ENCODE results near the gene GPSM3.

DNA sequence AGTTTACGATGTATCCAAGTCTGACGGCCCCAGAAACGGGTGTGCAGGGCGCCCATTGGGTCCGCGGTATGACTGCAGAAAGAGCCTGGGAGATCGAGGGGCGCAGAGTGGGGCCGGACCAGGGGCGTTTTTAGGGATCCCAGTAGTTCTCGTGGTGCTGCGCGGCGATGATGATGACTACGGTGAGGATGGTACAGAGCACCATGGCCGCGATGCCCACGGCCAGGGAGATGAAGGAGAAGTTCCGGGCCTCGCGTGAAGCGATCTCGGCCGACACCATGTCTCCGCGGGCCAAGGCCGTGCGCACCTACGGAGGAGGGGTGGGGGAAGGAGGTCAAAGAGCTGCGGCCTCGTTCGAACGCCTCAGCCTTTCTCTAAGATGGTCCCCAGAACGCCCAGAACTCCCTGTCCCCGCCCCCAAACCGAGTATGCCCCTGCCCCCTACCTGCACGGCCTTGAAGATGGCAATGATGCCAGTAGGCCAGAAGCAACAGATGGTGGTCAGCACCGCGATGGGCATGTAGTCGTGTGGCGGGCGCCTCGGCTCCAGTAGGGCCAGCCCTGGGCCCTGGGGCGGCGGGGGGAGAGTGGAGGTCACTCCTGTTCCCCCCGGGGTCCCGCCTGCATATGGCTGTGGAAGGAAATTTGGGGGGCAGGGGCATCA is 43.2 kb downstream of the GPSM3 start:
- TF ChIP-seq, protein P1, sequence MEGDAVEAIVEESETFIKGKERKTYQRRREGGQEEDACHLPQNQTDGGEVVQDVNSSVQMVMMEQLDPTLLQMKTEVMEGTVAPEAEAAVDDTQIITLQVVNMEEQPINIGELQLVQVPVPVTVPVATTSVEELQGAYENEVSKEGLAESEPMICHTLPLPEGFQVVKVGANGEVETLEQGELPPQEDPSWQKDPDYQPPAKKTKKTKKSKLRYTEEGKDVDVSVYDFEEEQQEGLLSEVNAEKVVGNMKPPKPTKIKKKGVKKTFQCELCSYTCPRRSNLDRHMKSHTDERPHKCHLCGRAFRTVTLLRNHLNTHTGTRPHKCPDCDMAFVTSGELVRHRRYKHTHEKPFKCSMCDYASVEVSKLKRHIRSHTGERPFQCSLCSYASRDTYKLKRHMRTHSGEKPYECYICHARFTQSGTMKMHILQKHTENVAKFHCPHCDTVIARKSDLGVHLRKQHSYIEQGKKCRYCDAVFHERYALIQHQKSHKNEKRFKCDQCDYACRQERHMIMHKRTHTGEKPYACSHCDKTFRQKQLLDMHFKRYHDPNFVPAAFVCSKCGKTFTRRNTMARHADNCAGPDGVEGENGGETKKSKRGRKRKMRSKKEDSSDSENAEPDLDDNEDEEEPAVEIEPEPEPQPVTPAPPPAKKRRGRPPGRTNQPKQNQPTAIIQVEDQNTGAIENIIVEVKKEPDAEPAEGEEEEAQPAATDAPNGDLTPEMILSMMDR (IDR thresholded peaks at IDR 0.05): no peak
- TF ChIP-seq POLR2A (IDR thresholded peaks at IDR 0.05): no peak

Data from upper lobe of left lung (tissue), 4 donors.